Astrocyte of the hippocampus (primary cell): ENCODE results near the gene APC2.
"Not testable (repeated sequence)": the region's sequence is repeated elsewhere in the genome, so short reads cannot be mapped to it uniquely, and the experiment has no call there.

Experiments used
- DNase-seq: peaks from one replicate; pipeline ENCODE4 v3.0.0; 2011; ENCODE audit warnings: low read depth, low spot score

APC2 gene

GRCh38 chr19:1510807-1511206 is 60.9 kb downstream of the APC2 start:
- DNase-seq: no peak

GRCh38 chr19:1511318-1512317 is 61.7 kb downstream of the APC2 start:
- DNase-seq: no peak

- peak; percentile 65 for DNase-seq
Measured at GRCh38 chr19:1512671-1513498, 63.0 kb downstream of the APC2 start, which contains the start of gene ADAMTSL5. Gene ADAMTSL5, minus strand, starts transcription at chr19:1513019. Its CDS starts 2,076 bp downstream, at chr19:1510943.

GRCh38 chr19:1513499-1514294 is 63.8 kb downstream of the APC2 start:
- DNase-seq: peak; percentile 66

GRCh38 chr19:1514295-1514661 is 64.4 kb downstream of the APC2 start:
- DNase-seq: no peak

GRCh38 chr19:1514986-1515721 is 65.2 kb downstream of the APC2 start:
- DNase-seq: no peak

GRCh38 chr19:1516395-1516753 is 66.5 kb downstream of the APC2 start:
- DNase-seq: no peak

- no peak for DNase-seq
Measured at GRCh38 chr19:1518471-1518870, 68.5 kb downstream of the APC2 start.

- DNase-seq: not testable (repeated sequence)
Measured at GRCh38 chr19:1519802-1520201, 69.9 kb downstream of the APC2 start.

GRCh38 chr19:1520203-1520780 is 70.4 kb downstream of the APC2 start:
- DNase-seq: no peak

- peak; percentile 44 for DNase-seq
Measured at GRCh38 chr19:1521636-1522035, 71.7 kb downstream of the APC2 start.

GRCh38 chr19:1522061-1522460 is 72.1 kb downstream of the APC2 start:
- no peak for DNase-seq

GRCh38 chr19:1522838-1523237 is 72.9 kb downstream of the APC2 start:
- no peak for DNase-seq
